GM23248 (cell line): ENCODE measurements around the gene KLF2. TPM values are rescaled to one million over a fixed set of nuclear protein-coding genes. Genes with fewer than 3 reads are reported as not detected.
"Not testable (repeated sequence)": the region's sequence is repeated elsewhere in the genome, so short reads cannot be mapped to it uniquely, and the experiment has no call there.

Experiments used
- DNase-seq: peaks from one replicate; pipeline ENCODE4 v3.0.0-alpha.2; 2015
- H2AFZ ChIP-seq: fragments of 200-600 bp; sonication (generic); 2 replicates; pipeline ENCODE4 v1.6.1; 2016; ENCODE audit warnings: antibody characterized with exemption
- H3F3A ChIP-seq: fragments of 200-600 bp; sonication (generic); 2 replicates; pipeline ENCODE4 v1.6.1; 2016; ENCODE audit warnings: mild to moderate bottlenecking, antibody characterized with exemption, mixed run types; ENCODE audit not compliant: insufficient read depth
- H3K27ac ChIP-seq: fragments of 200-600 bp; sonication (generic); 2 replicates; pipeline ENCODE4 v1.5.1; 2016; ENCODE audit warnings: mild to moderate bottlenecking
- H3K27me3 ChIP-seq: fragments of 200-600 bp; sonication (generic); replicated peaks from 2 replicates; pipeline ENCODE4 v1.6.1; 2016; ENCODE audit warnings: mild to moderate bottlenecking; ENCODE audit not compliant: insufficient read depth
- H3K36me3 ChIP-seq: fragments of 200-600 bp; sonication (generic); 2 replicates; pipeline ENCODE4 v1.6.1; 2016; ENCODE audit warnings: low read depth, mild to moderate bottlenecking
- H3K4me1 ChIP-seq: fragments of 200-600 bp; sonication (generic); 2 replicates; pipeline ENCODE4 v1.6.1; 2016; ENCODE audit warnings: mild to moderate bottlenecking; ENCODE audit not compliant: insufficient read depth
- H3K4me2 ChIP-seq: fragments of 200-600 bp; sonication (generic); one replicate; pipeline ENCODE4 v1.6.1; 2016; ENCODE audit warnings: mild to moderate bottlenecking; ENCODE audit not compliant: unreplicated experiment
- H3K4me3 ChIP-seq: fragments of 200-600 bp; sonication (generic); 2 replicates; pipeline ENCODE4 v1.5.1; 2016; ENCODE audit warnings: mild to moderate bottlenecking
- H3K79me2 ChIP-seq: fragments of 200-600 bp; sonication (generic); 2 replicates; pipeline ENCODE4 v1.6.1; 2016; ENCODE audit warnings: mild to moderate bottlenecking; ENCODE audit not compliant: insufficient read depth
- H3K9ac ChIP-seq: fragments of 200-600 bp; sonication (generic); 2 replicates; pipeline ENCODE4 v1.6.1; 2016; ENCODE audit warnings: mild to moderate bottlenecking
- H3K9me2 ChIP-seq: fragments of 200-600 bp; sonication (generic); 2 replicates; pipeline ENCODE4 v1.6.1; 2016; ENCODE audit warnings: mixed run types, mild to moderate bottlenecking, moderate library complexity; ENCODE audit not compliant: insufficient read depth
- H3K9me3 ChIP-seq: fragments of 200-600 bp; sonication (generic); one replicate; pipeline ENCODE4 v1.6.1; 2017; ENCODE audit warnings: low read depth
- H4K20me1 ChIP-seq: fragments of 200-600 bp; sonication (generic); 2 replicates; pipeline ENCODE4 v1.6.0; 2016; ENCODE audit not compliant: insufficient read depth
- EZH2 ChIP-seq: fragments of 200-600 bp; sonication (generic); IDR thresholded peaks from 2 replicates; pipeline ENCODE4 v1.6.1; 2018; ENCODE audit warnings: antibody characterized with exemption, mild to moderate bottlenecking; ENCODE audit not compliant: insufficient read depth, poor library complexity, severe bottlenecking
- EZH2phosphoT487 ChIP-seq: fragments of 200-600 bp; sonication (generic); IDR thresholded peaks from 2 replicates; pipeline ENCODE4 v1.6.1; 2018; ENCODE audit warnings: antibody characterized with exemption, moderate library complexity, mild to moderate bottlenecking, low read depth; ENCODE audit not compliant: insufficient read depth
- WGBS, 2 experiments: methylation state at CpG; one replicate each; pipeline ENCODE4 v1.1.6; 2015 to 2017; ENCODE audit warnings: low lambda C conversion rate in 2 of 2, low coverage in 1 of 2; ENCODE audit errors: missing lambda C conversion rate in 2 of 2; 5-methylcytosine and 5-hydroxymethylcytosine counted together
- in situ Hi-C: fragments of 300-500 bp; cut with MboI; formaldehyde crosslinking; loops from 2 replicates; pipeline ENCODE4 v1.15.0; 2020
- polyA plus RNA-seq: library from polyadenylated mRNA; unstranded; fragments of >200 nt; fragmentation: Nextera tagmentation; extraction: Ambion mirVana; gene quantifications from 2 replicates; pipeline ENCODE4 v1.2.1, GENCODE V29; 2016
- total RNA-seq: library from RNA; depleted of rRNA; stranded (reverse); fragments of >200 nt; shearing (Covaris generic); gene quantifications from 2 replicates; pipeline ENCODE4 v1.2.3, GENCODE V29; 2014

Gene KLF2
- total and polyA plus RNA-seq, 2 experiments from 2014 or later, result 7.8 to 11.3 TPM

- in situ Hi-C loops, result no loop called here
- Histone ChIP-seq H3K27me3 (no peaks in the 10 kb centered on the region), H3K4me2 (no peak overlapping the region), H3K9ac (no peak overlapping the region), H4K20me1 (no peaks in the 10 kb centered on the region), H3F3A (no peaks in the 10 kb centered on the region), H2AFZ (no peak overlapping the region), H3K79me2 (no peaks in the 10 kb centered on the region), H3K4me1 (no peaks in the 10 kb centered on the region), H3K36me3 (no peaks in the 10 kb centered on the region), H3K4me3 (no peak overlapping the region), H3K9me3 (no peaks in the 10 kb centered on the region), H3K27ac (no peak overlapping the region), H3K9me2 (no peaks in the 10 kb centered on the region)
- no peak for DNase-seq
- TF ChIP-seq EZH2phosphoT487, result no peak
- no peak for TF ChIP-seq EZH2
- 64 to 67% methylated on average over 3 of the region's 3 CpGs for WGBS, 2 experiments
These were observed 20.9 kb upstream of the KLF2 start for GRCh38 chr19:16303755-16304154.

DNA sequence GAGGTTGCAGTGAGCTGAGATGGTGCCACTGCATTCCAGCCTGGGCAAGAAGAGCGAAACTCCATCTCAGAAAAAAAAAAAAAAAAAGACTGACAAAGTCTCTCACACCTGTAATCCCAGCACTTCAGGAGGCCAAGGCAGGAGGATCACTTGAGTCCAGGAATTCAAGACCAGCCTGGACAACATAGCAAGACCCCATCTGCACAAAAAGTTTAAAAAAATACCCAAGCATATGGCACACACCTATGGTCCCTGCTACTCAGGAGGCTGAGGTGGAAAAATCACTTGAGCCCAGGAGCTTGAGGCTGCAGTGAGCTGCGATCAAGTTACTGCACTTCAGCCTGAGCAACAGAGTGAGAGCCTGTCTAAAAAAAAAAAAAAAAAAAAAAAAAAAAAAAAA lies 20.1 kb upstream of the KLF2 start:
- H3F3A ChIP-seq, in situ Hi-C loops, H3K4me1 ChIP-seq, H3K4me3 ChIP-seq, H3K79me2 ChIP-seq, H3K27me3 ChIP-seq, DNase-seq, H3K4me2 ChIP-seq, H2AFZ ChIP-seq, H4K20me1 ChIP-seq, H3K27ac ChIP-seq, H3K9me2 ChIP-seq, H3K9me3 ChIP-seq, H3K9ac ChIP-seq, H3K36me3 ChIP-seq: not testable (repeated sequence)
- 82 to 94% methylated on average over 2 of the region's 2 CpGs for WGBS, 2 experiments

GRCh38 chr19:16305060-16305459 lies 19.6 kb upstream of the KLF2 start:
- in situ Hi-C loops, H3K4me3 ChIP-seq, H3K4me2 ChIP-seq, H3K79me2 ChIP-seq, H4K20me1 ChIP-seq, H3K9me3 ChIP-seq, H3K36me3 ChIP-seq, H3K9ac ChIP-seq, DNase-seq, H3K9me2 ChIP-seq, H3F3A ChIP-seq, H3K27ac ChIP-seq, H3K27me3 ChIP-seq, H2AFZ ChIP-seq, H3K4me1 ChIP-seq: not testable (repeated sequence)
- WGBS, 2 experiments, result 82 to 93% methylated on average over 5 to 6 of the region's 6 CpGs

GRCh38 chr19:16306728-16307402 lies 17.8 kb upstream of the KLF2 start:
- no peak overlapping the region for H2AFZ ChIP-seq
- H3K79me2 ChIP-seq, result no peaks in the 10 kb centered on the region
- TF ChIP-seq EZH2 (no peak), EZH2phosphoT487 (no peak)
- no peaks in the 10 kb centered on the region for H3F3A ChIP-seq
- no peaks in the 10 kb centered on the region for H3K36me3 ChIP-seq
- no peaks in the 10 kb centered on the region for H3K9me2 ChIP-seq
- no peaks in the 10 kb centered on the region for H3K9me3 ChIP-seq
- H3K4me3 ChIP-seq, result no peak overlapping the region
- DNase-seq, result no peak
- no peaks in the 10 kb centered on the region for H3K4me1 ChIP-seq
- no peaks in the 10 kb centered on the region for H3K27me3 ChIP-seq
- H3K9ac ChIP-seq, result no peak overlapping the region
- no peak overlapping the region for H3K4me2 ChIP-seq
- 74 to 81% methylated on average over 21 of the region's 21 CpGs for WGBS, 2 experiments
- H3K27ac ChIP-seq, result no peak overlapping the region
- H4K20me1 ChIP-seq, result no peaks in the 10 kb centered on the region
- in situ Hi-C loops, result no loop called here

- DNase-seq, result no peak
- in situ Hi-C loops, result no loop called here
- no peak overlapping the region for H3K4me3 ChIP-seq
- peaks cover under 1% of the 10 kb centered on the region; the same call in 1 of the 2 replicates for H3K4me1 ChIP-seq
- no peaks in the 10 kb centered on the region for H3K9me2 ChIP-seq
- 94% methylated on average over 4 to 5 of the region's 5 CpGs for WGBS, 2 experiments
- no peaks in the 10 kb centered on the region for H3K27me3 ChIP-seq
- no peaks in the 10 kb centered on the region for H3K79me2 ChIP-seq
- H3K27ac ChIP-seq, result no peak overlapping the region
- no peak overlapping the region for H3K4me2 ChIP-seq
- TF ChIP-seq EZH2 (no peak), EZH2phosphoT487 (no peak)
- no peaks in the 10 kb centered on the region for H3K9me3 ChIP-seq
- H2AFZ ChIP-seq, result no peak overlapping the region
- no peaks in the 10 kb centered on the region for H4K20me1 ChIP-seq
- H3K36me3 ChIP-seq, result no peaks in the 10 kb centered on the region
- H3F3A ChIP-seq, result no peaks in the 10 kb centered on the region
- no peak overlapping the region for H3K9ac ChIP-seq
These were observed 16.5 kb upstream of the KLF2 start for GRCh38 chr19:16308081-16308480.
